Measurements from ENCODE around the gene LZTS2.
"Not testable (repeated sequence)": the region's sequence is repeated elsewhere in the genome, so short reads cannot be mapped to it uniquely, and the experiment has no call there.

The LZTS2 gene

GRCh38 chr10:101031128-101031795 lies 31.7 kb downstream of the LZTS2 start, which contains the start of the genes PDZD7 and SFXN3:
Gene PDZD7, minus strand, starts transcription at chr10:101031129. Its CDS starts 910 bp downstream, at chr10:101030219.
Gene SFXN3, plus strand, starts transcription at chr10:101031234. Its CDS starts 3,461 bp downstream, at chr10:101034695.
- in situ Hi-C loops (cut with MboI; ENCODE audit: low sequenced_read_pairs): no loop called here

GRCh38 chr10:101031796-101032636 lies 32.4 kb downstream of the LZTS2 start:
- in situ Hi-C loops (cut with MboI; ENCODE audit: low sequenced_read_pairs): no loop called here

GRCh38 chr10:101032637-101033224 lies 33.1 kb downstream of the LZTS2 start:
- in situ Hi-C loops (cut with MboI; ENCODE audit: low sequenced_read_pairs): no loop called here

GRCh38 chr10:101033276-101033675 lies 33.7 kb downstream of the LZTS2 start:
- in situ Hi-C loops (cut with MboI; ENCODE audit: low sequenced_read_pairs): no loop called here

GRCh38 chr10:101034404-101034803 lies 34.8 kb downstream of the LZTS2 start:
- in situ Hi-C loops (cut with MboI; ENCODE audit: low sequenced_read_pairs): not testable (repeated sequence)

GRCh38 chr10:101035314-101035713 lies 35.7 kb downstream of the LZTS2 start:
- in situ Hi-C loops (cut with MboI; ENCODE audit: low sequenced_read_pairs): no loop called here

GRCh38 chr10:101035916-101036702 lies 36.5 kb downstream of the LZTS2 start:
- in situ Hi-C loops (cut with MboI; ENCODE audit: low sequenced_read_pairs): no loop called here

- in situ Hi-C loops (cut with MboI; ENCODE audit: low sequenced_read_pairs): no loop called here
Observed at GRCh38 chr10:101036726-101037125, 37.1 kb downstream of the LZTS2 start.

- in situ Hi-C loops (cut with MboI; ENCODE audit: low sequenced_read_pairs): no loop called here
Observed at GRCh38 chr10:101038484-101038883, 38.9 kb downstream of the LZTS2 start.

- in situ Hi-C loops (cut with MboI; ENCODE audit: low sequenced_read_pairs): no loop called here
Observed at GRCh38 chr10:101040061-101040460, 40.5 kb downstream of the LZTS2 start.

- in situ Hi-C loops (cut with MboI; ENCODE audit: low sequenced_read_pairs): no loop called here
Observed at GRCh38 chr10:101040851-101041250, 41.2 kb downstream of the LZTS2 start.

- in situ Hi-C loops (cut with MboI; ENCODE audit: low sequenced_read_pairs): no loop called here
Observed at GRCh38 chr10:101041252-101041761, 41.7 kb downstream of the LZTS2 start.

- in situ Hi-C loops (cut with MboI; ENCODE audit: low sequenced_read_pairs): no loop called here
Observed at GRCh38 chr10:101042118-101042517, 42.5 kb downstream of the LZTS2 start.

GRCh38 chr10:101042667-101043362 lies 43.2 kb downstream of the LZTS2 start:
- in situ Hi-C loops (cut with MboI; ENCODE audit: low sequenced_read_pairs): no loop called here

GRCh38 chr10:101043363-101043707 lies 43.7 kb downstream of the LZTS2 start:
- in situ Hi-C loops (cut with MboI; ENCODE audit: low sequenced_read_pairs): no loop called here

GRCh38 chr10:101044117-101044516 lies 44.5 kb downstream of the LZTS2 start:
- in situ Hi-C loops (cut with MboI; ENCODE audit: low sequenced_read_pairs): no loop called here

GRCh38 chr10:101046332-101047238 lies 47.0 kb downstream of the LZTS2 start:
- in situ Hi-C loops (cut with MboI; ENCODE audit: low sequenced_read_pairs): no loop called here

- in situ Hi-C loops (cut with MboI; ENCODE audit: low sequenced_read_pairs): no loop called here
Observed at GRCh38 chr10:101047268-101047667, 47.7 kb downstream of the LZTS2 start.

Data from hTERT RPE-1 (cell line).